HL-60/S4 (cell line): ENCODE data around the gene SND1.
"Not testable (repeated sequence)": the region's sequence is repeated elsewhere in the genome, so short reads cannot be mapped to it uniquely, and the experiment has no call there.

Source experiments
- in situ Hi-C: fragments of 300-500 bp; cut with MboI; formaldehyde crosslinking; loops from 2 replicates; pipeline ENCODE4 v1.14.3; 2022; ENCODE audit warnings: low sequenced_read_pairs

Gene SND1

GRCh38 chr7:127652333-127653248 is 597 bp downstream of the SND1 start:
- in situ Hi-C loops, result no loop called here

- in situ Hi-C loops, result no loop called here
These were observed 1.4 kb downstream of the SND1 start for GRCh38 chr7:127653396-127653795.

GRCh38 chr7:127654404-127655394 is 2.7 kb downstream of the SND1 start:
- in situ Hi-C loops, result no loop called here

DNA sequence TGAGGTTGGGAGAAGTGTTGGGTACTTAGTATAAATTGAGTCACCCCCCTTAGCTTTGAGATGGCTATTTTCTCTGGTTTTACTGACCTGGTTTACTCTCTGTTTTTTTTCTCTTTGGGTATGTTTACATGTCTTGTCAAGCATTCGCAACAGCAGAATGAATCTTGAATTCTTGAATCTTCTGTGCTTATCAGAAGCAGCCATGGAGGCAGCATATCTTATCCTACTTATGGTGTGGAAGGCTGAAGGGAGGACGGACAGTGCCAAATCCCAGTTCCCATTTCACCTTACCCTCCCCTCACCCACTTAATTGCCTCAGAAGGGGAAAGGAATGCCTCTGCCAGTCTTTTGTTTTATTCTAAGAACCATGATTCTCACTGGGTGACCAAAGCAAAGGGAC is 3.7 kb downstream of the SND1 start:
- in situ Hi-C loops, result no loop called here

GRCh38 chr7:127657500-127657899 is 5.5 kb downstream of the SND1 start:
- in situ Hi-C loops, result no loop called here

DNA sequence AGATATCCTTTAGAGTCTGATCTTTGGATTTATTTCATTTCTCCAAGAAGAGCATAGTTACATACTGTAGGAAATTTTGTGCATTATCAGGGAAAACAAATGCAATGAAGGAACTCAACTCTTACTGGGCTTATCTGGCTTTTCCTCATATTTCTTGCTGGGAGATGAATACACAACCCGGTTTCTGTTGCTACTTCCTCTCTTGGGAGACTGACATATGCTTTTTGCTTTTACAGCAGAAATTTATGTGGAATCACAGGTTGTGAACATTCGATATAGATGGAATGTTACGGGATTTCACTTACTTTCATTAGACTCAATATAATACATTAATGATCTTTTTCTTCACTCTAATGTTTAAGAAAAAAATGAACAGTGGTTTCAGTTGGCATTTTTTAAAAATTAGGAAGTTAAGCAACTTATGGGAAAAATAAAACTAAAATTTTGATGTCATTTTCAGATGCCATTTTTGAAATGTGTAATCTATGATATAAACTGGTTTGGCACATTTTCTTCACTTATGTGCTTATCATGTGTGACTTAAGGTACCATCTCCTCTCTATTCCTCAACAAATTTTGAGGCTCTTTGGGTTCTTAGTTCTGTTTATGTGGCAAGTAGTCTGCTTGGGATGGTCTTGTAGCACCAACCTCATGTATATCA is 7.1 kb downstream of the SND1 start:
- in situ Hi-C loops, result no loop called here

GRCh38 chr7:127665922-127666321 is 13.9 kb downstream of the SND1 start:
- in situ Hi-C loops, result no loop called here

- in situ Hi-C loops, result no loop called here
These were observed 14.6 kb downstream of the SND1 start for GRCh38 chr7:127666602-127667001.

GRCh38 chr7:127667017-127667670 is 15.2 kb downstream of the SND1 start:
- in situ Hi-C loops, result no loop called here

- in situ Hi-C loops, result no loop called here
These were observed 16.0 kb downstream of the SND1 start for GRCh38 chr7:127667759-127668530.

GRCh38 chr7:127671341-127671740 is 19.3 kb downstream of the SND1 start:
- in situ Hi-C loops, result no loop called here

- in situ Hi-C loops, result no loop called here
These were observed 21.9 kb downstream of the SND1 start for GRCh38 chr7:127673902-127674301.

DNA sequence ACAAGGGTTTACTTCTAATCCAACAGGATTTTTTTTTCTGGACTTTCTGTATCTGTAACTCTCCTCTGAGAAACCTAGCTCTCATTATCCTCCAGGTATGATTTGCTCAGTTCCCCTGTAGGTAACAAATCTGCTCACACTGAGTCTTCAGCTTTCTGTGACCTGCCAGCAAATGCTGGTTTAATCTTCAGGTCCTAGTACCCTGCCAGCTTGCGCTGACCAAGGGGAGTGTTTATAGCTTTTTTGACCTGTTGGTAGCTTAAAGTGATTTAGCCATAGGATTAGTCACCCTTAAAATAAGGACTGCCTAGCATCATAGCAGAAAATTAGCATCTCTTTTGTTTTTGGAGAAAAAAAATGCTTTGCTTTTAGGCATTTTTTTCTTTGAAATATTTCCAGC is 22.4 kb downstream of the SND1 start:
- in situ Hi-C loops, result no loop called here

DNA sequence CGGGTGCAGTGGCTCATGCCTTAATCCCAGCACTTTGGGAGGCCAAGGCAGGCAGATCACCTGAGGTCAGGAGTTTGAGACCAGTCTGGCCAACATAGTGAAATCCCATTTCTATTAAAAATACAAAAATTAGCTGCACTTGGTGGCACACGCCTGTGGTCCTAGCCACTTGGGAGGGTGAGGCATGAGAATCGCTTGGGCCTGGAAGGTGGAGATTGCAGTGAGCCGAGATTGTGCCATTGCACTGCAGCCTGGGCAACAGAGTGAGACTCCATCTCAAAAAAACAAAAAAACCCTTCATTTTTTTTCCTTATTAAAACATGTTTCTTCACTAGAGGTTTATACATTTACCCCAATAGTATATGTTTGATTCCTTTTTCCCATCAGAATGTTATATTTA is 22.9 kb downstream of the SND1 start:
- in situ Hi-C loops, result not testable (repeated sequence)

DNA sequence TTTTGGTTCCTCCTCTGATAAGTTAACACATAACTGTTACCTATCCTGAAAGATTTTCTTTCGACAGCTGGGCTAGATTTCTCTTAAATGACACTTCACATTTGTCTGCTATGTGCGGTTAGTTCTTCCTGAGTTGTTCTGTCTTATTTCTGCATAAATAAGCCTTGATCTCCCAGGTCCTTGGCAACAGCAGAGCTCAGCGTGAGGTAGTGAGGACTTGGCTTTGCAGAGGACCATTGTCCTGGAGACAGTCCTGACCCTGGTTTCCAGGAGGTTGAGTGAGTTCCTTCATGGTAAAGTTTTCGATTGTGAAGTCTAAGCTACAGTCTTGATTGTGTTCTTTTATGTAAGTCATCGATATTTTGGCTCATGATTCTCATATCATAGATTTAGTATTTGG is 23.7 kb downstream of the SND1 start:
- in situ Hi-C loops, result no loop called here

DNA sequence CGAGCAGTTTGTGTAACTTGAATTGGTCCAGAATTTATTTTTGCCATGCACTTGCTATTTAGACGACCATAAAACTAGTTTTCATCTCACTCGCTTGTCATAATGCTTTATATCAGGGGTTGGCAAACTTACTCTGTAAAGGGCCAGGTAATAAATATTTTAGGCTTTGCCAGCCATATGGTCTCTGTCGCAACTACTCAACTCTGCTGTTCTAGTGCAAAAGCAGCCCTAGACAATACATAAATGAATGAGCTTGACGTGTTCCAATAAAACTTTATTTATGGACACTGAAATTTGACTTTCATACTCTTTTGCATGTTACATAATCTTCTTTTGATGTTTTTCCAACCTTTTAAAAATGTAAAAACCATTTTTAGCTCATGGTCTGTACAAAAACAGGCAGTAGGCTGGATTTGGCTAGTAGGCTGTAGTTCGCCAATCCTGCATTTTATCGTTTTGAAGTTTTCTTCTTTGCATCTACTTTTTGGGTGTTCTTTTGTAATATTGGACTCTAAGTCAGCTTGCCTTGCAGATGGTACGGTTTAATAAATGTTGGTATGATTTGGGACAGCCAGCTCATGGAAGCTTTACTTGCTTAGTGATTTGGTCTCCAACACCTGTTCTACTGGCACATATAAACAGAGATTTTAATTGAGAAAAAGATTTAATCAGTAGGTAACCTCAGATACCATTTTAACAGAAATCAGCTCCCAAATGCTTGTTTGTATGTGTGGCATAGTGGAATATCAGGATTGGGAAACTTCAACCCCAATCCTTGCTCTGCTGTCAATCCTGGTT is 25.6 kb downstream of the SND1 start:
- in situ Hi-C loops, result no loop called here

GRCh38 chr7:127678337-127678736 is 26.3 kb downstream of the SND1 start:
- in situ Hi-C loops, result no loop called here

GRCh38 chr7:127678947-127679346 is 27.0 kb downstream of the SND1 start:
- in situ Hi-C loops, result no loop called here

DNA sequence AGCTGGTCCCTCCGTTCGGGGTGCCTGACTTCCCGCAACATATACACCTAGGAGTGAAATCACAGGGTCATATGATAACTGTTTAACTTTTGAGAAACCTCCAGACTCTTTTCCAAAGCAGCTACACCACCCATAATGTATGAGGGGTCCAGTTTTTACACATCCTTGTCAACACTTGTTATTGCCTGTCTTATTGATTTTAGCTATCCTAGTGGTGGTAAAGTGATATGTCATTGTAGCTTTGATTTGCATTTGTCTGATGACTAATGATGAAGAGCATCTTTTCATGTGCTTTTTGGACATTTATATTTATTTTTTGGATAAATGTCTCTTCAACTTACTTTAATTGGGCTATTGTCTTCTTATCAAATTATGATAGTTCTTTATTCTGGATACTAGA is 29.0 kb downstream of the SND1 start:
- in situ Hi-C loops, result no loop called here
